HCT116 (cell line): ENCODE measurements around the gene DHX16. TPM values are rescaled to one million over a fixed set of nuclear protein-coding genes. Genes with fewer than 3 reads are reported as not detected.

Source experiments
- ATAC-seq: fragments of 200-7000 bp; cut with Tn5 transposase; 2 replicates; pipeline ENCODE4 v1.9.1; 2020; ENCODE audit warnings: mild to moderate bottlenecking, moderate library complexity
- BruUV-seq: library from RNA; stranded (reverse); fragments of 400-500 nt; replicated peaks from 2 replicates; lab custom pipeline; 2021; lab: Mats Ljungman, UMichigan
- CTCF ChIA-PET: fragments of 300-600 bp; sonication (Branson Sonifier 250); formaldehyde crosslinking; loops from one replicate; lab custom pipeline; 2021; ENCODE audit warnings: antibody characterized with exemption; lab: Charles Lee
- POLR2A ChIA-PET: fragments of 300-600, 350-600 bp; sonication (Branson Sonifier 250); formaldehyde crosslinking; loops from one replicate; lab custom pipeline; 2021; ENCODE audit warnings: antibody characterized with exemption; lab: Charles Lee
- RAD21 ChIA-PET, 2 experiments: fragments of 300-600 bp; sonication (Branson Sonifier 250); formaldehyde crosslinking; loops; one replicate each; lab custom pipeline; 2023; ENCODE audit warnings: low total read pairs in 2 of 2; ENCODE audit not compliant: uncharacterized antibody in 2 of 2, unreplicated experiment in 2 of 2, low non-redundant PET in 1 of 2; lab: Charles Lee
- DNase-seq: peaks from one replicate; pipeline ENCODE4 v3.0.0-alpha.2; 2010; ENCODE audit warnings: low read depth, low spot score
- H2AFZ ChIP-seq: fragments of 200-600 bp; shearing (Covaris generic), sonication (generic); 2 replicates; pipeline ENCODE4 v1.6.1; 2017; ENCODE audit warnings: low read depth, mixed run types, mixed read lengths, antibody characterized with exemption, low read length; ENCODE audit not compliant: poor library complexity, severe bottlenecking
- H3K27ac ChIP-seq: 2 replicates; pipeline ENCODE4 v1.5.1; 2012; ENCODE audit warnings: low read depth, low read length
- H3K27me3 ChIP-seq: fragments of 200-600 bp; sonication (generic); 2 replicates; pipeline ENCODE4 v1.6.1; 2016; ENCODE audit warnings: mixed run types, low read length, mixed read lengths; ENCODE audit not compliant: insufficient read depth
- H3K36me3 ChIP-seq, 2 experiments: fragments of 200-500 bp in 1 of 2; fragments of 200-600 bp in 1 of 2; sonication (Bioruptor generic) in 1 of 2; sonication (generic) in 1 of 2; 2 replicates each; pipeline versions ENCODE4 v1.5.1 to v1.6.1; 2014 to 2016; ENCODE audit warnings: low read length in 2 of 2, inconsistent platforms in 1 of 2, mixed read lengths in 1 of 2, mixed run types in 1 of 2; ENCODE audit not compliant: insufficient read depth in 2 of 2, control insufficient read depth in 1 of 2
- H3K4me1 ChIP-seq, 2 experiments: fragments of 200-600 bp in 1 of 2; sonication (generic) in 1 of 2; 2 replicates each; pipeline versions ENCODE4 v1.5.1 to v1.6.1; 2012 to 2017; ENCODE audit warnings: low read length in 2 of 2, inconsistent platforms in 1 of 2, mild to moderate bottlenecking in 1 of 2, mixed read lengths in 1 of 2, mixed run types in 1 of 2, moderate library complexity in 1 of 2; ENCODE audit not compliant: insufficient read depth in 2 of 2, control insufficient read depth in 1 of 2
- H3K4me2 ChIP-seq: fragments of 200-600 bp; sonication (generic); 2 replicates; pipeline ENCODE4 v1.6.1; 2017; ENCODE audit warnings: mixed run types, low read length, mixed read lengths
- H3K4me3 ChIP-seq, 2 experiments: fragments of 200-600 bp in 1 of 2; sonication (generic) in 1 of 2; replicated peaks in 1 of 2; 2 replicates each; pipeline ENCODE4 v1.5.1; 2011 to 2016; ENCODE audit warnings: low read length in 2 of 2, control low read depth in 1 of 2, low read depth in 1 of 2, mild to moderate bottlenecking in 1 of 2, mixed read lengths in 1 of 2, mixed run types in 1 of 2
- H3K79me2 ChIP-seq: fragments of 200-600 bp; sonication (generic); 2 replicates; pipeline ENCODE4 v1.6.1; 2017; ENCODE audit warnings: mild to moderate bottlenecking, mixed run types, low read length, moderate library complexity, mixed read lengths; ENCODE audit not compliant: insufficient read depth
- H3K9ac ChIP-seq: fragments of 200-600 bp; sonication (generic); 2 replicates; pipeline ENCODE4 v1.6.1; 2016; ENCODE audit warnings: low read length, mixed read lengths
- H3K9me2 ChIP-seq: fragments of 200-600 bp; sonication (generic), shearing (Covaris generic); 2 replicates; pipeline ENCODE4 v1.6.1; 2017; ENCODE audit warnings: mixed run types, mild to moderate bottlenecking, moderate library complexity; ENCODE audit not compliant: insufficient read depth
- H3K9me3 ChIP-seq, 2 experiments: fragments of 200-500 bp in 1 of 2; fragments of 200-600 bp in 1 of 2; sonication (Bioruptor generic) in 1 of 2; sonication (generic) in 1 of 2; 2 replicates each; pipeline ENCODE4 v1.6.1; 2014 to 2017; ENCODE audit warnings: low read length in 2 of 2, mixed read lengths in 2 of 2, inconsistent platforms in 1 of 2, low read depth in 1 of 2, mild to moderate bottlenecking in 1 of 2, mixed run types in 1 of 2, moderate library complexity in 1 of 2; ENCODE audit not compliant: control insufficient read depth in 1 of 2, insufficient read depth in 1 of 2
- H4K20me1 ChIP-seq: fragments of 200-600 bp; sonication (generic), shearing (Covaris generic); 2 replicates; pipeline ENCODE4 v1.6.1; 2017; ENCODE audit warnings: mixed run types, mild to moderate bottlenecking, moderate library complexity; ENCODE audit not compliant: insufficient read depth
- ATF3 ChIP-seq: IDR thresholded peaks from 2 replicates; pipeline ENCODE4 v1.6.1; 2012
- CBX3 ChIP-seq: IDR thresholded peaks from 2 replicates; pipeline ENCODE4 v1.6.1; 2012; ENCODE audit warnings: low read depth
- CEBPB ChIP-seq: IDR thresholded peaks from 2 replicates; pipeline ENCODE4 v1.6.1; 2012; ENCODE audit warnings: low read depth
- CTCF ChIP-seq, 3 experiments: fragments of 200-600 bp in 1 of 3; sonication (generic) in 1 of 3; IDR thresholded peaks in 2 of 3; conservative IDR thresholded peaks in 1 of 3; 2 replicates each; pipeline ENCODE4 v1.5.1; 2012 to 2017; ENCODE audit warnings: low read depth in 2 of 3, low read length in 2 of 3, antibody characterized with exemption in 1 of 3, borderline replicate concordance in 1 of 3, control low read depth in 1 of 3, mild to moderate bottlenecking in 1 of 3, mixed read lengths in 1 of 3, mixed run types in 1 of 3, moderate library complexity in 1 of 3; ENCODE audit not compliant: insufficient read depth in 1 of 3
- EZH2 ChIP-seq: fragments of 200-600 bp; sonication (generic); IDR thresholded peaks from 2 replicates; pipeline ENCODE4 v1.6.1; 2017; ENCODE audit warnings: antibody characterized with exemption, mixed run types
- EZH2phosphoT487 ChIP-seq: fragments of 200-600 bp; IDR thresholded peaks from 2 replicates; pipeline ENCODE4 v1.6.1; 2018; ENCODE audit warnings: antibody characterized with exemption, borderline replicate concordance
- FOSL1 ChIP-seq: IDR thresholded peaks from 2 replicates; pipeline ENCODE4 v1.6.1; 2012; ENCODE audit warnings: low read depth
- JUND ChIP-seq: IDR thresholded peaks from 2 replicates; pipeline ENCODE4 v1.6.1; 2012
- RAD21 ChIP-seq: IDR thresholded peaks from 2 replicates; pipeline ENCODE4 v1.6.1; 2012; ENCODE audit warnings: low read depth, mild to moderate bottlenecking
- SRF ChIP-seq: IDR thresholded peaks from 2 replicates; pipeline ENCODE4 v1.6.1; 2012; ENCODE audit warnings: low read depth
- TCF7L2 ChIP-seq: IDR thresholded peaks from 2 replicates; pipeline ENCODE4 v1.7.0; 2011; ENCODE audit warnings: borderline replicate concordance, inconsistent platforms; ENCODE audit not compliant: insufficient read depth, insufficient read length; ENCODE audit errors: extremely low read depth
- YY1 ChIP-seq: IDR thresholded peaks from 2 replicates; pipeline ENCODE4 v1.6.1; 2011; ENCODE audit warnings: low read length, low read depth, moderate library complexity, mild to moderate bottlenecking; ENCODE audit not compliant: insufficient replicate concordance; ENCODE audit errors: extremely low read depth
- ZBTB33 ChIP-seq: IDR thresholded peaks from 2 replicates; pipeline ENCODE4 v1.6.1; 2011; ENCODE audit warnings: mild to moderate bottlenecking, low read length, moderate library complexity; ENCODE audit not compliant: insufficient replicate concordance; ENCODE audit errors: extremely low read depth
- intact Hi-C: fragments of 100-400 bp; cut with micrococcal nuclease; formaldehyde crosslinking; loops from 2 replicates; pipeline ENCODE4 v1.10.0; 2022
- total RNA-seq: library from RNA; stranded (reverse); gene quantifications from one replicate; pipeline ENCODE4 v1.2.1, GENCODE V29; 2021; ENCODE audit not compliant: unreplicated experiment

DHX16 gene
- total RNA-seq, 1 experiment from 2014 or later, result 46.0 TPM

- peaks cover 37 to 57% of the 10 kb centered on the region in 2 experiments for H3K4me1 ChIP-seq
- TF ChIP-seq TCF7L2 (no peak), JUND (no peak), CEBPB (no peak), EZH2phosphoT487 (no peak), ZBTB33 (no peak), FOSL1 (no peak), RAD21 (no peak), YY1 (no peak), EZH2 (no peak), SRF (no peak), ATF3 (no peak), CBX3 (no peak), CTCF (IDR thresholded peaks at IDR 0.05 in 2 of 3, conservative IDR thresholded peaks at IDR 0.05 in 1 of 3; ENCODE audit: borderline replicate concordance in 1 of 3, insufficient read depth in 1 of 3, low read depth in 2 of 3, low read length in 2 of 3) (no peak)
- intact Hi-C loops, result no loop called here
- no peaks in the 10 kb centered on the region for H3K27me3 ChIP-seq
- RAD21 ChIA-PET, result interaction anchor here (0.6 to 1.2 kb wide), 2 partner anchors 36 to 69 kb away, joined by 3 to 4 read pairs; no protein-coding TSS in a partner anchor
- BruUV-seq, result no TSS peak
- CTCF ChIA-PET, result interaction anchor here (0.9 to 3.9 kb wide), 6 partner anchors 9 to 406 kb away, joined by 3 to 45 read pairs (median 4); partner anchors contain the start of genes DHX16, MDC1 and TUBB
- no peak overlapping the region for H2AFZ ChIP-seq
- H4K20me1 ChIP-seq, result no peaks in the 10 kb centered on the region
- H3K27ac ChIP-seq, result peak overlapping the region; percentile 85
- POLR2A ChIA-PET, result interaction anchor here (0.7 to 1.7 kb wide), 6 partner anchors 9 to 64 kb away, joined by 3 to 6 read pairs (median 4); partner anchors contain the start of genes DHX16, MDC1, MRPS18B and NRM
- H3K9me2 ChIP-seq, result no peaks in the 10 kb centered on the region
- peak overlapping the region; percentile 66; the same call in 1 of the 2 replicates for H3K9ac ChIP-seq
- peaks cover 3 to 14% of the 10 kb centered on the region in 2 experiments; a peak in 3 of 4 replicates for H3K36me3 ChIP-seq
- DNase-seq, result no peak
- no peak overlapping the region; a peak in 1 of 4 replicates for H3K4me3 ChIP-seq
- no peaks in the 10 kb centered on the region for H3K9me3 ChIP-seq
- H3K4me2 ChIP-seq, result peak overlapping the region; percentile 98
- no peak for ATAC-seq
- H3K79me2 ChIP-seq, result peaks cover 58% of the 10 kb centered on the region
Observed at GRCh38 chr6:30681766-30682142, 8.9 kb upstream of the DHX16 start.
